Epithelial cell of proximal tubule (primary cell): ENCODE results near the gene MAOB. TPM values are rescaled to one million over a fixed set of nuclear protein-coding genes. Genes with fewer than 3 reads are reported as not detected.
"Not testable (repeated sequence)": the region's sequence is repeated elsewhere in the genome, so short reads cannot be mapped to it uniquely, and the experiment has no call there.

Source experiments
- DNase-seq: peaks from one replicate; pipeline ENCODE4 v3.0.0-alpha.2; 2011; ENCODE audit warnings: low read depth
- H3K4me3 ChIP-seq: 2 replicates; pipeline ENCODE4 v1.5.1; 2011; ENCODE audit warnings: low read depth, mild to moderate bottlenecking, low read length
- total RNA-seq: library from RNA; depleted of rRNA; stranded (reverse); fragments of >200 nt; gene quantifications from 2 replicates; pipeline ENCODE4 v1.2.3, GENCODE V29; 2015
- TF ChIP-seq, protein P1 (sequence below): conservative IDR thresholded peaks from 2 replicates; pipeline ENCODE4 v1.5.1; 2012; ENCODE audit warnings: low read depth, mild to moderate bottlenecking, low read length

MAOB gene
- 0.14 and 1.9 TPM in 2 replicates for total RNA-seq

- peak within 1 kb of the TSS; percentile 55 for H3K4me3 ChIP-seq
- no peak for DNase-seq
- TF ChIP-seq, protein P1, sequence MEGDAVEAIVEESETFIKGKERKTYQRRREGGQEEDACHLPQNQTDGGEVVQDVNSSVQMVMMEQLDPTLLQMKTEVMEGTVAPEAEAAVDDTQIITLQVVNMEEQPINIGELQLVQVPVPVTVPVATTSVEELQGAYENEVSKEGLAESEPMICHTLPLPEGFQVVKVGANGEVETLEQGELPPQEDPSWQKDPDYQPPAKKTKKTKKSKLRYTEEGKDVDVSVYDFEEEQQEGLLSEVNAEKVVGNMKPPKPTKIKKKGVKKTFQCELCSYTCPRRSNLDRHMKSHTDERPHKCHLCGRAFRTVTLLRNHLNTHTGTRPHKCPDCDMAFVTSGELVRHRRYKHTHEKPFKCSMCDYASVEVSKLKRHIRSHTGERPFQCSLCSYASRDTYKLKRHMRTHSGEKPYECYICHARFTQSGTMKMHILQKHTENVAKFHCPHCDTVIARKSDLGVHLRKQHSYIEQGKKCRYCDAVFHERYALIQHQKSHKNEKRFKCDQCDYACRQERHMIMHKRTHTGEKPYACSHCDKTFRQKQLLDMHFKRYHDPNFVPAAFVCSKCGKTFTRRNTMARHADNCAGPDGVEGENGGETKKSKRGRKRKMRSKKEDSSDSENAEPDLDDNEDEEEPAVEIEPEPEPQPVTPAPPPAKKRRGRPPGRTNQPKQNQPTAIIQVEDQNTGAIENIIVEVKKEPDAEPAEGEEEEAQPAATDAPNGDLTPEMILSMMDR = no peak
These were observed at the start of gene MAOB for GRCh38 chrX:43882294-43882681. MAOB (minus strand) TSS chrX:43882450; CDS start chrX:43882299, 151 bp downstream.

DNA sequence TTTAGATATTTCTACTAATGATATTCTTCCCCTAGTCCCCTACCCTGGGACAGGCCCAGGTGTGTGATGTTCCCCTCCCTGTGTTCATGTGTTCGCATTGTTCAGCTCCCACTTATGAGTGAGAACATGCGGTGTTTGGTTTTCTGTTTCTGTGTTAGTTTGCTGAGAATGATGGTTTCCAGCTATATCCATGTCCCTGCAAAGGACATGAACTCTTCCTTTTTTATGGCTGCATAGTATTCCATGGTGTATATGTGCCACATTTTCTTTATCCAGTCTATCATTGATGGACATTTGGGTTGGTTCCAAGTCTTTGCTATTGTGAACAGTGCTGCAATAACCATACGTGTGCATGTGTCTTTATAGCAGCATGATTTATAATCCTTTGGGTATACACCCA is 39.8 kb upstream of the MAOB start:
- not testable (repeated sequence) for H3K4me3 ChIP-seq, DNase-seq

DNA sequence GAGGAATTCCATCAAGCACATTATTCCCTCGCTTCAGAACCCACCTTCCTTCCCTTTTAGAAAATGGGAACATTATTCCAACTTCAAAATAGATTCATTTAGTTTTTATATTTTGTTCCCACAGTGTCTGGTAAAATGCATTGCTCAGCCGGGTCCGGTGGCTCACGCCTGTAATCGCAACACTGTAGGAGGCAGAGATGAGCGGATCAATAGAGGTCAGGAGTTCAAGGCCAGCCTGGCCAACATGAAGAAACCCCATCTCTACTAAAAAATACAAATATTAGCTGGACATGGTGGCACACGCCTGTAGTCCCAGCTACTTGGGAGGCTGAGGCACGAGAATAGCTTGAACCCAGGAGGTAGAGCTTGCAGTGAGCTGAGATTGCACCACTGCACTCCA is 28.5 kb upstream of the MAOB start:
- H3K4me3 ChIP-seq, DNase-seq: not testable (repeated sequence)

GRCh38 chrX:43910012-43910411 is 27.8 kb upstream of the MAOB start:
- no peak overlapping the region for H3K4me3 ChIP-seq
- DNase-seq = no peak
- TF ChIP-seq, protein P1 = no peak

DNA sequence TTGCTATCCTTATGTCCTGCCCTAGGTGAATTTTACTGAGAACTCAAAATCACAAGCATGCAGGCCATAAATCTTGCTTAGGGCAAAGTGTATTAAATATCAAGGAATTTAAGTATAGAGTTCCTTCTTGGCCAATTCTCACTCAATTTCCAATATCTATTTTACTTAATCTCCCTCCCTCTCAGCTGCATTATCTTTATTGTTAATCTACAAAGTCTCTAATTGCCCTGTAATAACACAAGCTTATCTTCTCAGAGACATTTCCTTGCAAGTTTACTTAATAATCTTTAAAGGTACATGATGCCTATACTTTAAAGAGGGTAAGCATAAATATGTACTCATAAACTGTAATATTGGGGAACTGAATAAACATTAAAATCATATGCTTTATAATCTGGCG is 26.9 kb upstream of the MAOB start:
- TF ChIP-seq, protein P1 = no peak
- no peak overlapping the region for H3K4me3 ChIP-seq
- DNase-seq = no peak

GRCh38 chrX:43899878-43900815 is 17.9 kb upstream of the MAOB start:
- TF ChIP-seq, protein P1 = no peak
- no peak overlapping the region for H3K4me3 ChIP-seq
- DNase-seq = no peak

GRCh38 chrX:43898406-43899035 is 16.3 kb upstream of the MAOB start:
- TF ChIP-seq, protein P1 = no peak
- H3K4me3 ChIP-seq = no peak overlapping the region
- DNase-seq = no peak

- no peak overlapping the region for H3K4me3 ChIP-seq
- no peak for DNase-seq
- TF ChIP-seq, protein P1 = no peak
These were observed 15.0 kb upstream of the MAOB start for GRCh38 chrX:43897290-43897689.
